GM12801 (cell line): ENCODE results near the gene HDLBP.

ENCODE experiments used
- TF ChIP-seq, protein P1 (sequence below): IDR thresholded peaks from one replicate; pipeline ENCODE4 v1.5.1; 2011; ENCODE audit warnings: control low read depth; ENCODE audit not compliant: insufficient read length; ENCODE audit errors: extremely low read depth

HDLBP gene

DNA sequence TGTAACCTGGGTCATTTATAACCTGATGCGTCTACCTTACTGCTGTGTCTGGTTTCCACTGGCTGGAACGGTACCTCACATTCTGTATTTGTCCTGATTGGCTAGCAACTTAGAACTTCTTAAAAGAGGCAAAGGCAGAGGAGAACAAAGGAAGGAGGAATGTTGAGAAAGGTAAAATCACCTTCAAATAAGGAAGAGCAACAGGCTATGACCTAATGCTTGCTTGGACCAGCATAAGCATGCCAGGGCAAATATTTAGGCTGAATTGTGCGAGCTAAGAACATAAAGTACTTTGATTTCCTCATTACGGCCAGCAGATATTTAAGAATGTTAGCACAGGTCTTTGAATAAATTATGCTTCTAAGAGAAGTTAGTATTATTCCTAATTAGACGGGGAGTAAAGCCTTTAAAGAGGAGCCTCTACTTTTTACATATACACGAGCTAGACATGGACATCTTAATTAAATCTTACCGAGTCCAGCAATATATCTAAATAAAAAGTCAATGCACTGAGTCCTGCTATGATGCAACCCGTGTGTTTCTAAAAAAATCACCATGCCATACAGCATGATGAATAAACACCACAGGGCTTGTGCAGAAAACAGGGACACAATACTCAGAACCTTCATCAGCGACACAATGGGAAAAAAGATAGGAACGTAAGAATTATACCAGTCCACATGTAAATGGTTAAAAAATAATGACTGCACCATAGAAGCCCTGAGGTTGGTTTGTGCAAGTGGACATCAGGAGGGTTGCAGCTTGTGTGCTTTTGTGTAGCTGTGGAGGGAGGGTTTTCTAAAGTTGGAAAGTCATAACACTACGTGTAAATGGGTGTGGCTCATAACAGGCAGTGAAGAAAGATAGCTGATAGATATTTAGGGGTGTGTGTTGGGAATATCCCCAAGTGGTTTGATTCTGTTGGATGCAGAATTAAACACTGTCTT lies 14.5 kb upstream of the HDLBP start:
- TF ChIP-seq, protein P1, sequence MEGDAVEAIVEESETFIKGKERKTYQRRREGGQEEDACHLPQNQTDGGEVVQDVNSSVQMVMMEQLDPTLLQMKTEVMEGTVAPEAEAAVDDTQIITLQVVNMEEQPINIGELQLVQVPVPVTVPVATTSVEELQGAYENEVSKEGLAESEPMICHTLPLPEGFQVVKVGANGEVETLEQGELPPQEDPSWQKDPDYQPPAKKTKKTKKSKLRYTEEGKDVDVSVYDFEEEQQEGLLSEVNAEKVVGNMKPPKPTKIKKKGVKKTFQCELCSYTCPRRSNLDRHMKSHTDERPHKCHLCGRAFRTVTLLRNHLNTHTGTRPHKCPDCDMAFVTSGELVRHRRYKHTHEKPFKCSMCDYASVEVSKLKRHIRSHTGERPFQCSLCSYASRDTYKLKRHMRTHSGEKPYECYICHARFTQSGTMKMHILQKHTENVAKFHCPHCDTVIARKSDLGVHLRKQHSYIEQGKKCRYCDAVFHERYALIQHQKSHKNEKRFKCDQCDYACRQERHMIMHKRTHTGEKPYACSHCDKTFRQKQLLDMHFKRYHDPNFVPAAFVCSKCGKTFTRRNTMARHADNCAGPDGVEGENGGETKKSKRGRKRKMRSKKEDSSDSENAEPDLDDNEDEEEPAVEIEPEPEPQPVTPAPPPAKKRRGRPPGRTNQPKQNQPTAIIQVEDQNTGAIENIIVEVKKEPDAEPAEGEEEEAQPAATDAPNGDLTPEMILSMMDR: no peak

DNA sequence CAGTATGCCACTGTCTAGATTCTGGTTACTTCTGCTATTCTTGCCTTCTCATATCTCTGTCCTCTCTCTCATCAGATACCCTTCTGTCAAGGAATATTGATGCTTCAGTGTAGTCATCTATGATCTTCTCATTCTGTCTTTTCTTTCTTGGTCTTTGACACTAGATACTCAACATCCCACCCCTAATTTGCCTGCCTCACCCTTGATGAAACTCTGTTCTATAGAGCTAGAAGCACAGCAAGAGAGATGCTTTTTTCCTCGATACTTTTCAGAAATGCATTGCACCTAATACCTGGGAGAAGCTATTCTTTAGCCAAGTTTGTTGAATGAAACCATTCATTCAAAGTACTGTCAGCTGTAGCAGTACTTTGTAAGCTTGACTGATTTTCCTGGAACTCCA lies 9.8 kb upstream of the HDLBP start:
- TF ChIP-seq, protein P1: no peak

DNA sequence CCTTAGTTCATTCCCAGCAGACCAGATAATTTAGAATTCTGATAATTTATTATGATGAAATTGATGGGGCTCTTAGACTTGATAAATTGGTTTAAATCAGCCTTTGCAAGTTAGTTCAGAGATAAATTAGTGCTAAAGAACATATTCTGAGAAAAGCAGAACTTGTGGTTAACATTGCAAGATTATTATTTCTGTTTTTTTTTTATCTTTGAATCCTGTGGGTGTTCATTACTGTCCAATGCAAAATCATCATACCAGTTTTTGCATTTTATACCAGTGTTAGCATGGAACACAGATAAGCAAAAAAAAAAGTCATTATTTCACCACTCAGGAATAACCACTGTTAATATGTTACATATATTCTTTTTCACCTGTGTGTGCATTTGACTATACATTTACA lies 9.3 kb upstream of the HDLBP start:
- TF ChIP-seq, protein P1: no peak

DNA sequence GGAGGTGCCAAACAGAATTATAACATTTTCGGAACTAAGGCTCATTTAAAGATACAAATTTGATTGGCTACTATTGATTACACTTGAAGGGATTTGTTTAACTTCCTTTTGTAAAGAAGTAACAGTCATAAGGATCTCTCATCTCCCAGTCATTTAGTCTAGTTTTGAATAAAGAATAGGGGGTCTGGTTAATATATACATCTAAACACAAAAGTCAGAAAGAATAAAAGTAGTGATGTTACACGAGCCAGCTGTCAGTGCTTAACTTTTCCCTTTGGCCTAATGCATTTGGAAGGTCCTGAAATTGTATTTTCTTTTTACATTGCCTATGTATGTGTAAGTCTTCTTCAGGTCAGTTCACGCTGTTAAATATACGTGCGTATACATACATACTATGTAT lies 8.3 kb upstream of the HDLBP start:
- TF ChIP-seq, protein P1: no peak

DNA sequence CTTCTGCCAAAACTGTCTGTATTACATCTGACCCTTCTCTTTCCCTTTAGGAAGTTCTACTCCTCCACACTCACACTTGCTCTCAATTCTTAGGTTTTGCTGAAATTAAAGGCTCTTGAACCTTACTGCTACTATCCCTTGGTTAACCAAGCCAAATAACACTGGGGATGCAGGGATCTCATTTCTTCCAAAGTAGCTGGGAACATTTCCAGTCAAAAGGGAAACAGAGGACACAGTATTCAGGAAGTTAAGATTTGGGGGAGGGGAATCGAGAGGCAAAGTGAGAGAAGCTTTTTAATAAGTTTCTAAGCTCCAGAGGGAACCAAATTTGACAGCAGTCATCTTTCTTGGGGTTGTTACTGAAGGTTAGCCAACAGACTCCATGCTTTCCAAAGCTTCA lies 6.4 kb upstream of the HDLBP start:
- TF ChIP-seq, protein P1: no peak

DNA sequence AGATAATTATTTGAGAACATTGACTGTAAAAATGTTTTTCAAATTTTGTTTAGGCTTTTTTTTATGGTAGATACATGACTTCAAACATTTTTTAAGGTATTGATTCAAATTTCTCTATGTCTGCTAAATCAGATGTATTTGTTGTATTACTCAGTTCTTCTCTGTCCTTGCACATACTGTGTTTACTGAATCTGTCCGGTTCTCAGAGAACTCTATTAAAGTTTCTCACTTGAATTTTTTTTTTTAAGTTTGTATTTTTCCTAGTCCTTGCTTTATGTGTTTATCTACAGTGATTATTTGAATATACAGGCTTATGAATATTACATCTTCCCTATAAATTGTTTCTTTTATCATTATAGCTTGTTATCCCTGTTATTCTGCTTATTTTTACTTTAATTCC lies 5.6 kb upstream of the HDLBP start:
- TF ChIP-seq, protein P1: no peak

DNA sequence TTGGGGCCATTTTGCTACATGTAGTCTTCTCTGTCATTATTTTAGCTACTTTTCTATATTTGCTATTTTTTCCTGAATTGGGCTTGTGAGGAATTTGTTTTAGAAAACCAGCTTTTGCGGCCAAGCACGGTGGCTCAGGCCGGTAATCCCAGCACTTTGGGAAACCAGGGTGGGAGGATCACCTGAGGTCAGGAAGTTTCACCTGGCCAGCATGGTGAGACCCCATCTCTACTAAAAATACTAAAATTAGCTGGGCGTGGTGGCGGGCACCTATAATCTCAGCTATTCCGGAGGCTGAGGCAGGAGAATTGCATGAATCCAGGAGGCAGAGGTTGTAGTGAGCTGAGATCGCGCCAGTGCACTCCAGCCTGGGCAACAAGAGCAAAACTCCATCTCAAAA lies 4.9 kb upstream of the HDLBP start:
- TF ChIP-seq, protein P1: no peak
